ENCODE data around the gene STT3B.

GRCh38 chr3:31530960-31531335 lies 1.8 kb upstream of the STT3B start:
- TF ChIP-seq, protein P1, sequence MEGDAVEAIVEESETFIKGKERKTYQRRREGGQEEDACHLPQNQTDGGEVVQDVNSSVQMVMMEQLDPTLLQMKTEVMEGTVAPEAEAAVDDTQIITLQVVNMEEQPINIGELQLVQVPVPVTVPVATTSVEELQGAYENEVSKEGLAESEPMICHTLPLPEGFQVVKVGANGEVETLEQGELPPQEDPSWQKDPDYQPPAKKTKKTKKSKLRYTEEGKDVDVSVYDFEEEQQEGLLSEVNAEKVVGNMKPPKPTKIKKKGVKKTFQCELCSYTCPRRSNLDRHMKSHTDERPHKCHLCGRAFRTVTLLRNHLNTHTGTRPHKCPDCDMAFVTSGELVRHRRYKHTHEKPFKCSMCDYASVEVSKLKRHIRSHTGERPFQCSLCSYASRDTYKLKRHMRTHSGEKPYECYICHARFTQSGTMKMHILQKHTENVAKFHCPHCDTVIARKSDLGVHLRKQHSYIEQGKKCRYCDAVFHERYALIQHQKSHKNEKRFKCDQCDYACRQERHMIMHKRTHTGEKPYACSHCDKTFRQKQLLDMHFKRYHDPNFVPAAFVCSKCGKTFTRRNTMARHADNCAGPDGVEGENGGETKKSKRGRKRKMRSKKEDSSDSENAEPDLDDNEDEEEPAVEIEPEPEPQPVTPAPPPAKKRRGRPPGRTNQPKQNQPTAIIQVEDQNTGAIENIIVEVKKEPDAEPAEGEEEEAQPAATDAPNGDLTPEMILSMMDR (conservative IDR thresholded peaks at IDR 0.05; ENCODE audit: low read depth, low read length) = no peak
- no peak for TF ChIP-seq EZH2phosphoT487 (IDR thresholded peaks at IDR 0.05; ENCODE audit: borderline replicate concordance, low read length)
